ENCODE data around the gene ZBTB7B. TPM values are rescaled to one million over a fixed set of nuclear protein-coding genes. Genes with fewer than 3 reads are reported as not detected.
A peak's percentile ranks its signal among the peaks of the same experiment; 100 is the strongest.

The ZBTB7B gene
- total RNA-seq, 1 donor from 2014 or later = 77.6 TPM

DNA sequence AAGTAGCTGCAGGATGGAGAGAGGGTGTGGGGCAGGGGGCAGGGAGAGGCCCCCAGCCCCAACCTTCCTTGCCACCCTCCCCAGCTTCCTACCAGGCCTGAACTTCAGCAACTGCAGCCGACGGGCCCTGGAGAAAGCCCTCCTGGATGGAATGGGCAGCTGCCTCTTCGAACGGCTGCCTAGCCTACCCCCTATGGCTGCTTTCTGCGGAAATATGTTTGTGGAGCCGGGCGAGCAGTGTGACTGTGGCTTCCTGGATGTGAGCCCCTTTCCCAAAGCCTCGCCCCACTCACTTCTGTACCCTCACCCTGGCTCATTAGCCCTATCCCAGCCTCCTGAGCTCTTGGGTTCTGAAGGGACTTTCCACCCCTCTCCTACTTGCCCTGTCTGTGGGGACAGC lies 54.5 kb downstream of the ZBTB7B start:
- Histone ChIP-seq H3K4me1 (peaks cover 29% of the 10 kb centered on the region), H3K27me3 (no peaks in the 10 kb centered on the region), H3K27ac (no peak overlapping the region), H3K9me3 (no peaks in the 10 kb centered on the region), H3K4me3 (no peak overlapping the region), H3K36me3 (peaks cover 0 to 72% of the 10 kb centered on the region in 2 donors)
- no peak for TF ChIP-seq POLR2AphosphoS5 (IDR thresholded peaks at IDR 0.05; ENCODE audit: insufficient read depth in 1 of 2, low read depth in 1 of 2)
- TF ChIP-seq, protein P1, sequence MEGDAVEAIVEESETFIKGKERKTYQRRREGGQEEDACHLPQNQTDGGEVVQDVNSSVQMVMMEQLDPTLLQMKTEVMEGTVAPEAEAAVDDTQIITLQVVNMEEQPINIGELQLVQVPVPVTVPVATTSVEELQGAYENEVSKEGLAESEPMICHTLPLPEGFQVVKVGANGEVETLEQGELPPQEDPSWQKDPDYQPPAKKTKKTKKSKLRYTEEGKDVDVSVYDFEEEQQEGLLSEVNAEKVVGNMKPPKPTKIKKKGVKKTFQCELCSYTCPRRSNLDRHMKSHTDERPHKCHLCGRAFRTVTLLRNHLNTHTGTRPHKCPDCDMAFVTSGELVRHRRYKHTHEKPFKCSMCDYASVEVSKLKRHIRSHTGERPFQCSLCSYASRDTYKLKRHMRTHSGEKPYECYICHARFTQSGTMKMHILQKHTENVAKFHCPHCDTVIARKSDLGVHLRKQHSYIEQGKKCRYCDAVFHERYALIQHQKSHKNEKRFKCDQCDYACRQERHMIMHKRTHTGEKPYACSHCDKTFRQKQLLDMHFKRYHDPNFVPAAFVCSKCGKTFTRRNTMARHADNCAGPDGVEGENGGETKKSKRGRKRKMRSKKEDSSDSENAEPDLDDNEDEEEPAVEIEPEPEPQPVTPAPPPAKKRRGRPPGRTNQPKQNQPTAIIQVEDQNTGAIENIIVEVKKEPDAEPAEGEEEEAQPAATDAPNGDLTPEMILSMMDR (IDR thresholded peaks at IDR 0.05) = no peak
- no peak for TF ChIP-seq POLR2A (IDR thresholded peaks at IDR 0.05)
- DNase-seq (ENCODE audit: extremely low spot score in 2 of 2) = no peak
- intact Hi-C loops (cut with DNase I) = no loop called here

DNA sequence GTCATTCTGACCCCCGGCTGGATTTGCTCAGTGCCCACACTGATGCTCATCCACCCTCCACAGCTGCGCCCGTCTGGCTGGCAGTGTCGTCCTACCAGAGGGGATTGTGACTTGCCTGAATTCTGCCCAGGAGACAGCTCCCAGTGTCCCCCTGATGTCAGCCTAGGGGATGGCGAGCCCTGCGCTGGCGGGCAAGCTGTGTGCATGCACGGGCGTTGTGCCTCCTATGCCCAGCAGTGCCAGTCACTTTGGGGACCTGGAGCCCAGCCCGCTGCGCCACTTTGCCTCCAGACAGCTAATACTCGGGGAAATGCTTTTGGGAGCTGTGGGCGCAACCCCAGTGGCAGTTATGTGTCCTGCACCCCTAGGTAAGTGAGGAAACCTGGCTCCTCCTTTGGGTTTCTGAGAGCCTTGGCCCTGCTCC lies 55.2 kb downstream of the ZBTB7B start:
- intact Hi-C loops (cut with DNase I) = no loop called here
- no peak overlapping the region for H3K4me3 ChIP-seq
- no peak for DNase-seq (ENCODE audit: extremely low spot score in 2 of 2)

DNA sequence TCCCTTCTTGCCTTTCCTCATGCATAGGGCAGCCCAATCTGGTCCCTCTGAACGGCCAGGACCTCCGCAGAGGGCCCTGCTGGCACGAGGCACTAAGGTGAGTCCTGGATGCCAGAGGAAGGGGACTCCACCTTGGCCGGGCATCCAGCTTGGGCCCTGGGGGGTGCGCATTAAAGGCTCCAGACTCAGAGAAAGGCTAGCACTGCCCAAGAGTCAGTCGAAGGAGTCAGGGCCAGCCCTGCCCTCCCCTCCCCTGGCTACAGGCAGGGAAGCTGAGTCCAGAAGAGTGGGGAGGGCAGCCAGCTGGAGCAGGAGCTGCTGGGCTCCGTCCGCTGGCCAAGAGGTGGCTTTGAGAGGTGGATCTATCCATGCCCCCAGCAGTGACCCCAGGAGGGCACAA lies 58.1 kb downstream of the ZBTB7B start:
- Histone ChIP-seq H3K9me3 (no peaks in the 10 kb centered on the region), H3K4me1 (peaks cover 34% of the 10 kb centered on the region), H3K27me3 (no peaks in the 10 kb centered on the region), H3K4me3 (no peak overlapping the region), H3K27ac (no peak overlapping the region), H3K36me3 (peaks cover 0 to 52% of the 10 kb centered on the region in 2 donors)
- intact Hi-C loops (cut with DNase I) = loop anchor here (5.0 to 10.0 kb wide), 3 partner anchors 96 to 496 kb away; partner anchors contain the start of genes CHRNB2, PMVK and PYGO2
- TF ChIP-seq, protein P1 (IDR thresholded peaks at IDR 0.05) = no peak
- TF ChIP-seq POLR2A (IDR thresholded peaks at IDR 0.05) (no peak), POLR2AphosphoS5 (IDR thresholded peaks at IDR 0.05; ENCODE audit: insufficient read depth in 1 of 2, low read depth in 1 of 2) (no peak)
- no peak for DNase-seq (ENCODE audit: extremely low spot score in 2 of 2)

More for the DNA sequence above, 55.2 kb downstream of the ZBTB7B start:
- no peak overlapping the region for H3K27ac ChIP-seq
- peaks cover 0 to 72% of the 10 kb centered on the region in 2 donors for H3K36me3 ChIP-seq
- H3K4me1 ChIP-seq = peaks cover 29% of the 10 kb centered on the region
- TF ChIP-seq POLR2A (IDR thresholded peaks at IDR 0.05) (no peak), POLR2AphosphoS5 (IDR thresholded peaks at IDR 0.05; ENCODE audit: insufficient read depth in 1 of 2, low read depth in 1 of 2) (no peak)
- TF ChIP-seq, protein P1 (IDR thresholded peaks at IDR 0.05) = no peak
- no peaks in the 10 kb centered on the region for H3K9me3 ChIP-seq
- no peaks in the 10 kb centered on the region for H3K27me3 ChIP-seq

DNA sequence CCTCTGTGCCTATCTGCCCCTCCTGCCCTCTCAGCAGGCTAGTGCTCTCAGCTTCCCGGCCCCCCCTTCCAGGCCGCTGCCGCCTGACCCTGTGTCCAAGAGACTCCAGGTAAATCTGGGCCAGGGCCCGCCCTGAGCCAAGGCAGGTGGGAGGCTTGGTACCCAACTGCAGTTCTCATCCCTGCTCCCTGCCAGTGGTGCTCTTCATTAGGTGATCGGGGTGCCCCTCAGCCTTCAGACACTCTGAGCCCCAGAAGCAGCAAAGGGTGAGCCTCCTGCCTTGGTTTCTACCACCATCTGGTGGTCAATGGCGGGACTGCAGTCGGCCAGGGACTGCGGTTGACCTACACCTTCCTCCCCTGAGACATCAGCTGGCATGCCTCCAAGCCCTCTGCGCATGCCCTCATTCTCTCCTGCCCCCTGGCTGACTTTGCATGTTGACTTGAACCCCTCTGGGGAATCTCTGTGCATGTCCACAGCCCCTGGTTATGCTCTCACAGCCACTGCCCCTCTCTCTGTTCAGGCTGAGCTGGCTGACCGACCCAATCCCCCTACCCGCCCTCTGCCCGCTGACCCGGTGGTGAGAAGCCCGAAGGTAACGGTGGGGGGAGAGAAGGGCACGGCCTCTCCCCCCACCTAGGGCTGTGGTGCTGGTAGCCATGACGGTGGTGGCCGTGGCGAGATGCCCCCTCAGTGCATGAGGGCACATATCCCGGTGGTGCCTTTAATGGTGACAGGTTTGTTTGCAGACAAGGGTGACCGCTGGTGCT lies 59.0 kb downstream of the ZBTB7B start:
- Histone ChIP-seq H3K4me1 (peaks cover 34% of the 10 kb centered on the region), H3K4me3 (no peak overlapping the region), H3K27me3 (no peaks in the 10 kb centered on the region), H3K36me3 (peaks cover 0 to 44% of the 10 kb centered on the region in 2 donors), H3K9me3 (no peaks in the 10 kb centered on the region), H3K27ac (no peak overlapping the region)
- no peak for DNase-seq (ENCODE audit: extremely low spot score in 2 of 2)
- intact Hi-C loops (cut with DNase I) = loop anchor here (2.0 to 10.0 kb wide), 4 partner anchors 23 to 497 kb away; partner anchors contain the start of genes CHRNB2, PMVK and PYGO2
- TF ChIP-seq, protein P1 (IDR thresholded peaks at IDR 0.05) = peak; percentile 97 to 98 (median 98)
- no peak for TF ChIP-seq POLR2A (IDR thresholded peaks at IDR 0.05)
- TF ChIP-seq POLR2AphosphoS5 (IDR thresholded peaks at IDR 0.05; ENCODE audit: insufficient read depth in 1 of 2, low read depth in 1 of 2) = peak in 1 of 2 donors; percentile 32
